Right cardiac atrium (tissue), 5 donors: Measurements from ENCODE around the gene HS3ST4. TPM values are rescaled to one million over a fixed set of nuclear protein-coding genes. Genes with fewer than 3 reads are reported as not detected.

ENCODE experiments used
- ATAC-seq, 2 donors: fragments of 200-7000 bp; cut with Tn5 transposase; one replicate each; pipeline versions ENCODE4 v1.8.0 to v1.9.1; 2020; ENCODE audit warnings: moderate library complexity in 2 of 2, mild to moderate bottlenecking in 1 of 2
- DNase-seq, 3 donors: peaks; one replicate each; pipeline ENCODE4 v3.0.0-alpha.2; 2020
- H3K27ac ChIP-seq: one replicate; pipeline ENCODE4 v1.5.1; 2013; ENCODE audit warnings: mild to moderate bottlenecking, low read length, control low read depth, moderate library complexity
- H3K27me3 ChIP-seq: one replicate; pipeline ENCODE4 v1.6.1; 2013; ENCODE audit not compliant: control insufficient read depth, insufficient read depth
- H3K4me1 ChIP-seq: one replicate; pipeline ENCODE4 v1.6.1; 2013; ENCODE audit warnings: low read length; ENCODE audit not compliant: control insufficient read depth, insufficient read depth
- H3K4me3 ChIP-seq: one replicate; pipeline ENCODE4 v1.5.1; 2013; ENCODE audit warnings: low read length, control low read depth
- H3K9me3 ChIP-seq: one replicate; pipeline ENCODE4 v1.6.1; 2013; ENCODE audit warnings: low read length; ENCODE audit not compliant: control insufficient read depth
- WGBS: extraction: QIAGEN DNeasy Blood & Tissue Kit; methylation state at CpG from one replicate; pipeline ENCODE4 v1.1.7; 2013; 5-methylcytosine and 5-hydroxymethylcytosine counted together
- intact Hi-C, 4 donors: fragments of 100-400 bp; cut with DNase I; formaldehyde crosslinking; loops; one replicate each; pipeline versions ENCODE4 v1.11.0 to v1.14.0; 2022 to 2023
- polyA plus RNA-seq: library from polyadenylated mRNA; stranded (reverse); fragments of 200-250 nt; gene quantifications from one replicate; pipeline ENCODE4 v1.2.3, GENCODE V29; 2013
- total RNA-seq, 4 donors: library from RNA; stranded (reverse); fragmentation: NEBNext Ultra II Directional; extraction: Animal tissue kit (Norgen Biotek cat#: 25700); gene quantifications; one replicate each; pipeline ENCODE4 v1.2.1, GENCODE V29; 2021
- donor health status: healthy with polysubstance abuse.
- donor health status: DM: no; HTN: yes; CAD: no.
- donor health status: DM: no; HTN: no; CAD: no.
- donor health status: DM: no; HTN: yes; CAD: no; lungs with severe emphysema.
- donor health status: DM: yes; HTN: yes; CAD: no.

The HS3ST4 gene
- total and polyA plus RNA-seq, 5 donors, result not detected

DNA sequence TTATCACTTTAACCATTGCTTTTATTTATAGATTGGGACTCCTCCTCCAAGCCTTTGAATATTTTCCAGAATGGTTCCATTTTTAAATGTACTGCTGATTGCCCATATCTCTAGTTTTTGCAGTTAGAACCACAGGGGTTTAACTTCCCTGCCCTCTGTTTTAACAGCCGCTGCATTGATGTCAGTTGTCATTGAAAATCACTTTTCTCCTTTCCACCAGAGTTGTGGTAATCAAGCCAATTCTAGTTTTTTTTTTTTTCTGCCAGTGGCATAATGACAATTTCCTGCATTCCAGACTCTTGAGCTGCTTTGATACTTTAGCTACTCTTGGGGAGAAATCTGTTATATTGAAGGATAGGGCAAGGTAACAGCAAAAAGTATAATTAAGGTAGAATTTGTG, 91.5 kb downstream of the HS3ST4 start:
- Histone ChIP-seq H3K4me1 (no peaks in the 10 kb centered on the region), H3K9me3 (no peaks in the 10 kb centered on the region), H3K4me3 (no peak overlapping the region), H3K27me3 (no peaks in the 10 kb centered on the region), H3K27ac (no peak overlapping the region)
- ATAC-seq, result no peak
- DNase-seq, result no peak
- WGBS, result 39% methylated on average over 1 of the region's 1 CpG
- intact Hi-C loops, result no loop called here

GRCh38 chr16:25785361-25785760, 93.6 kb downstream of the HS3ST4 start:
- ATAC-seq (no peak), DNase-seq (no peak)
- Histone ChIP-seq H3K27ac (no peak overlapping the region), H3K4me3 (no peak overlapping the region), H3K9me3 (no peaks in the 10 kb centered on the region), H3K4me1 (no peaks in the 10 kb centered on the region), H3K27me3 (no peaks in the 10 kb centered on the region)
- WGBS, result 55% methylated on average over 4 of the region's 4 CpGs
- intact Hi-C loops, result no loop called here

GRCh38 chr16:25786748-25787147, 95.0 kb downstream of the HS3ST4 start:
- Histone ChIP-seq H3K4me1 (no peaks in the 10 kb centered on the region), H3K4me3 (no peak overlapping the region), H3K27ac (no peak overlapping the region), H3K27me3 (no peaks in the 10 kb centered on the region), H3K9me3 (no peaks in the 10 kb centered on the region)
- no peak for ATAC-seq
- no peak for DNase-seq
- intact Hi-C loops, result no loop called here
- 66% methylated on average over 4 of the region's 4 CpGs for WGBS

DNA sequence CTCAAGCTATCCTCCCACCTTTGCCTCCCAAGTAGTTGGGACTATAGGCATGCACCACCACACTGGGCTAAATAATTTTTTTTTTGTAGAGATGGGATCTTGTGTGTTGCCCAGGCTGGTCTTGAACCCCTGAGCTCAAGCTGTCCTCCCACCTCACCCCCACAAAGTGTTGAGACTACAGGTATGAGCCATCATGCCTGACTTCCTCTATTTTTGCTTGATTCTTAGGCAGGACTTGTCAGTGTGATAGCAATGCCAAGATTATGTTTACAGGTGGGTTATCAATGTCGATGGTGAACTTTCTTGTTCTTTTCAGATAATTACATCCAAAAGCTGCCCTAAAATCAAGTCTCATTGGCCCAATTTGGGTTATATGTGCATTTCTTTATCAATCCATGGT, 96.9 kb downstream of the HS3ST4 start:
- Histone ChIP-seq H3K27me3 (no peaks in the 10 kb centered on the region), H3K4me3 (no peak overlapping the region), H3K4me1 (no peaks in the 10 kb centered on the region), H3K27ac (no peak overlapping the region), H3K9me3 (no peaks in the 10 kb centered on the region)
- ATAC-seq (no peak), DNase-seq (no peak)
- intact Hi-C loops, result no loop called here
- WGBS, result 85% methylated on average over 1 of the region's 1 CpG

- intact Hi-C loops, result no loop called here
- DNase-seq, result no peak
- H3K27ac ChIP-seq, result no peak overlapping the region
- no peaks in the 10 kb centered on the region for H3K27me3 ChIP-seq
- WGBS, result 69% methylated on average over 4 of the region's 4 CpGs
- H3K4me1 ChIP-seq, result no peaks in the 10 kb centered on the region
- H3K9me3 ChIP-seq, result no peaks in the 10 kb centered on the region
- no peak overlapping the region for H3K4me3 ChIP-seq
- ATAC-seq, result no peak
These were observed 104.5 kb downstream of the HS3ST4 start for GRCh38 chr16:25796239-25796638.

- H3K4me1 ChIP-seq, result no peaks in the 10 kb centered on the region
- DNase-seq, result no peak
- no peak overlapping the region for H3K4me3 ChIP-seq
- no peak overlapping the region for H3K27ac ChIP-seq
- intact Hi-C loops, result no loop called here
- WGBS, result 83% methylated on average over 1 of the region's 1 CpG
- no peak for ATAC-seq
- no peaks in the 10 kb centered on the region for H3K27me3 ChIP-seq
- H3K9me3 ChIP-seq, result no peaks in the 10 kb centered on the region
These were observed 106.3 kb downstream of the HS3ST4 start for GRCh38 chr16:25798065-25798464.

DNA sequence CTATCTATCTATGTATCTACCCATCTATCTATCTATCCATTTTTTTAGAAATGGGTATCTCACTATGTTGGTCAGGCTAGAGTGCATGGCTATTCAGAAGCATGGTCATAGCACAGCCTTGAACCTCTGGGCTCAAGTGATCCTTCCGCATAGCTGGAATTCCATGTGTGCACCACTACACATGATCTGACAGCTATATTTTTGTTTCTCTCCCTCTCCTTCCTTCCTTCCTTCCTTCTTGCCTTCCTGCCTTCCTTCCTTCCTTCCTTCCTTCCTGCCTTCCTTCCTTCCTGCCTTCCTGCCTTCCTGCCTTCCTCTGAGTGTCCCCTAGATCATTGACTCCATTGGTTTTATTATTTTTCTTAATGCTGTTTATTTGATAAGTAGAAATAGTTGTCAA, 108.1 kb downstream of the HS3ST4 start:
- Histone ChIP-seq H3K4me1 (no peaks in the 10 kb centered on the region), H3K4me3 (no peak overlapping the region), H3K27ac (no peak overlapping the region), H3K9me3 (no peaks in the 10 kb centered on the region), H3K27me3 (no peaks in the 10 kb centered on the region)
- DNase-seq (no peak), ATAC-seq (no peak)
- WGBS, result 88% methylated on average over 1 of the region's 1 CpG
- intact Hi-C loops, result no loop called here

DNA sequence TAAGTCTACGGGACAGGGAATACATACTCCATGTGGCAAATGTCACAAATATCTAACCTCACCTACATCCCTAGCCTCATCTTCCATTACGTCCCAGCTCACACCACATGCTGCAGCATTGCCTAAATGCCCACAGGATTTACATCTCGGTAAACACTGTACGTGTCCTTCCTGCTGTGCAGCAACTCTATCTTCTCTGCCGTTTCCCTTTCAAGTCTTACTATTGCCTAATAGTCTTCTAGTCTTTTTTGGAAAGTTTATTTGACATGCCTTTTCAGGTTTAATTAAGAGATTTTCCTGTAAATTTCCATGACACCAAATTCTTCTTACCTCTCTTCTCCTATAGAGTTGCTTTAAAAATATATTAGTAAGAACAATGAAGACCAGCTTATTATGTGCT, 120.5 kb downstream of the HS3ST4 start:
- H3K27me3 ChIP-seq, result no peaks in the 10 kb centered on the region
- DNase-seq, result no peak
- H3K9me3 ChIP-seq, result no peaks in the 10 kb centered on the region
- H3K4me1 ChIP-seq, result no peaks in the 10 kb centered on the region
- H3K4me3 ChIP-seq, result no peak overlapping the region
- H3K27ac ChIP-seq, result no peak overlapping the region
- intact Hi-C loops, result no loop called here
- 81% methylated on average over 5 of the region's 5 CpGs for WGBS
- no peak for ATAC-seq

- intact Hi-C loops, result no loop called here
- ATAC-seq (no peak), DNase-seq (no peak)
- H3K9me3 ChIP-seq, result no peaks in the 10 kb centered on the region
- no peaks in the 10 kb centered on the region for H3K27me3 ChIP-seq
- H3K27ac ChIP-seq, result no peak overlapping the region
- H3K4me1 ChIP-seq, result no peaks in the 10 kb centered on the region
- WGBS, result 74% methylated on average over 6 of the region's 6 CpGs
- H3K4me3 ChIP-seq, result no peak overlapping the region
These were observed 125.5 kb downstream of the HS3ST4 start for GRCh38 chr16:25817295-25817694.

DNA sequence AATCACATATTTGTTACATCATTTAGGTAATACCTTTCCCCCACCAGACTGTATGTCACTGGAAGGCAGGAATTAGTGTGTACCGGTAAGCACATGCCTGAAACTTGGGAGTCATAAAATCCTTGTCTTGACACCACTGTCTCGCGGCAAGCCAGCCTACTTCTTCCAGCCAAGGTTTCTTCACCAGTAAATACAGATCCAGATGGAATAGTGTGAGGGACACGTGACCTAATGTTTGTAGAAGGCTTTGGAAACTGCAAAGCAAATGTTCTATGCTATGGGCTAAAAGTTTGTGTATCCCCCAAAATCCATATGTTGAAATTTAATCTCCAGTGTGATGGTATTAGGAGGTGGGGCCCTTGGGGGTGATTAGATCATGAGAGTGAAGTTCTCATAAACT, 126.1 kb downstream of the HS3ST4 start:
- Histone ChIP-seq H3K9me3 (no peaks in the 10 kb centered on the region), H3K27me3 (no peaks in the 10 kb centered on the region), H3K4me3 (no peak overlapping the region), H3K4me1 (no peaks in the 10 kb centered on the region), H3K27ac (no peak overlapping the region)
- ATAC-seq (no peak), DNase-seq (no peak)
- WGBS, result 89% methylated on average over 4 of the region's 4 CpGs
- intact Hi-C loops, result no loop called here

- no peak for DNase-seq
These were observed 132.1 kb downstream of the HS3ST4 start for GRCh38 chr16:25823891-25824290.

GRCh38 chr16:25827709-25828108, 135.9 kb downstream of the HS3ST4 start:
- ATAC-seq (no peak), DNase-seq (no peak)
- 54% methylated on average over 2 of the region's 2 CpGs for WGBS
- Histone ChIP-seq H3K4me3 (no peak overlapping the region), H3K9me3 (no peaks in the 10 kb centered on the region), H3K27me3 (no peaks in the 10 kb centered on the region), H3K4me1 (no peaks in the 10 kb centered on the region), H3K27ac (no peak overlapping the region)
- intact Hi-C loops, result no loop called here

More at GRCh38 chr16:25823891-25824290, 132.1 kb downstream of the HS3ST4 start:
- 65% methylated on average over 2 of the region's 2 CpGs for WGBS
- intact Hi-C loops, result no loop called here
- H3K4me1 ChIP-seq, result no peaks in the 10 kb centered on the region
- no peak for ATAC-seq
- no peak overlapping the region for H3K27ac ChIP-seq
- no peaks in the 10 kb centered on the region for H3K9me3 ChIP-seq
- no peak overlapping the region for H3K4me3 ChIP-seq
- no peaks in the 10 kb centered on the region for H3K27me3 ChIP-seq
